Astrocyte (in vitro differentiated cells and primary cell): Measurements from ENCODE around the gene XBP1.

ENCODE experiments used
- CTCF ChIP-seq: IDR thresholded peaks from 2 replicates; pipeline ENCODE4 v1.5.1; 2011; ENCODE audit warnings: low read depth, mild to moderate bottlenecking, inconsistent platforms, low read length, moderate library complexity; ENCODE audit not compliant: insufficient read depth
- EZH2 ChIP-seq: IDR thresholded peaks from 2 replicates; pipeline ENCODE4 v1.6.1; 2012; ENCODE audit warnings: mild to moderate bottlenecking, low read length, inconsistent platforms; ENCODE audit not compliant: insufficient read depth

GRCh38 chr22:28833276-28833923 lies 33.0 kb upstream of the XBP1 start:
- no peak for TF ChIP-seq CTCF
- no peak for TF ChIP-seq EZH2
